Measurements from ENCODE around the gene CLCN7.

Gene CLCN7

DNA sequence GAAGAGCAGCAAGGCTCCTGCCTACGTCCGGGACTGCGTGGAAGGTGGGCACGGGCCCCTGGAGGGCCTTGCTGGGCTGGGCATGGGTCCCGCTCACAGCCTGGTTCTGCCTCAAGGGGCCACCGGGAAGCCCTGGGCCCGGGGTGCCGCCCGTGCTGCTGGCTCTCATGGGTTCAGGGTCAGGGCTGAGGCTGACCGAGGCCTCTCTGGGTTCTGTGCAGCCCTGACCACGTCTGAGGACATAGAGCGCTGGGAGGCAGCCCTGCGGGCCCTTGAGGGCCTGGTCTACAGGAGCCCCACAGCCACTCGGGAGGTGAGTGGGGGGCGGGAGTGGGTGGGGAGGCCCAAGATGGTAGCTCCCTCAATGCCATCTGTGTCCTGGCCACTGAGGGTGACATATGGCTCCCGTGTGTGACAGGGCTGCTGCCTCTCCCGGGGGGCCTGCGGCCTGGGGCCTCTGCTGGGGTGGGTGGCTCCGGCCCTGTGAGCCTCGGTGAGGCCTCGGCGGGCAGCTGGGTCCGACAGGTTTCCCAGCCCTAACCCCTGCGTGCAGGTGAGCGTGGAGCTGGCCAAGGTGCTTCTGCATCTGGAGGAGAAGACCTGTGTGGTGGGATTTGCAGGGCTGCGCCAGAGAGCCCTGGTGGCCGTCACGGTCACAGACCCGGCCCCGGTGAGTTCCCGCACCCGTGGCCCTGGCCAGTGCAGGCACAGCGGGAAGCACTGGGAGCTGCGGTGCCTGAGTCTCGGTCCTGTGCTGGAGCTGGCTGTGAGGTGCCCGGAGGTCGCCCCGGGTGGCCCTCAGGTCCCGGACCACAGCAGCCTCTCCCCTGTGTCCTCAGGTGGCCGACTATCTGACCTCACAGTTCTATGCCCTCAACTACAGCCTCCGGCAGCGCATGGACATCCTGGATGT, 27.5 kb upstream of the CLCN7 start:
- H3K9me3 ChIP-seq (ENCODE audit: control insufficient read depth, low read length), result no peaks in the 10 kb centered on the region

DNA sequence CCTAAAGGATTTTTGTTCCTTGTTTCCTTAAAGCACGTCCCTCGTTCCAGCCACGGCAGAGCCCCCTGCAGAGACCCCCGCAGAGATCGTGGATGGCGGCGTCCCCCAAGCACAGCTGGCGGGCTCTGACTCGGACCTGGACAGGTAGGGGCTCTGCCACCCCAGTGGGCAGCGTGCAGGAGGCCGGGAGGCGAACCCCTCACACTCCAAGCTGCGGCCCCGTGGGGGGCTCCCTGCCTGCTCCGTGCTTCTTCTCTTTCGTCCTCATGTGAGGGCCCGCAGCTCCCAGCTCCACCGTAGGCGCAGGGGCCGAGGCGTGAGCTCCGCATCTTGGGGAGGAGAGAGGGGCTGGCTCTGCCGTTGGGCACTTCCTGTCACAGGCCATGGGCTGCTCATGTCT, 26.8 kb upstream of the CLCN7 start:
- WGBS, 2 experiments, result 96% methylated on average over 23 of the region's 23 CpGs
- no peaks in the 10 kb centered on the region for H3K27me3 ChIP-seq (ENCODE audit: control insufficient read depth, insufficient read depth, low read length, poor library complexity, severe bottlenecking)
- H3K9me3 ChIP-seq (ENCODE audit: control insufficient read depth, low read length), result no peaks in the 10 kb centered on the region
- H3K4me1 ChIP-seq (ENCODE audit: control insufficient read depth, insufficient read depth, low read length), result no peaks in the 10 kb centered on the region
- no peak overlapping the region for H3K4me3 ChIP-seq (ENCODE audit: insufficient read depth, low read depth, low read length)
- no peak overlapping the region for H3K27ac ChIP-seq (ENCODE audit: insufficient read depth, low read depth, low read length, poor library complexity, severe bottlenecking)
- peaks cover 31% of the 10 kb centered on the region for H3K36me3 ChIP-seq (ENCODE audit: control insufficient read depth, insufficient read depth, low read length)

More for the DNA sequence above, 27.5 kb upstream of the CLCN7 start:
- Histone ChIP-seq H3K4me3 (ENCODE audit: insufficient read depth, low read depth, low read length) (no peak overlapping the region), H3K4me1 (ENCODE audit: control insufficient read depth, insufficient read depth, low read length) (no peaks in the 10 kb centered on the region), H3K27ac (ENCODE audit: insufficient read depth, low read depth, low read length, poor library complexity, severe bottlenecking) (no peak overlapping the region), H3K36me3 (ENCODE audit: control insufficient read depth, insufficient read depth, low read length) (peaks cover 24% of the 10 kb centered on the region), H3K27me3 (ENCODE audit: control insufficient read depth, insufficient read depth, low read length, poor library complexity, severe bottlenecking) (no peaks in the 10 kb centered on the region)
- WGBS, 2 experiments, result 96% methylated on average over 42 of the region's 42 CpGs

DNA sequence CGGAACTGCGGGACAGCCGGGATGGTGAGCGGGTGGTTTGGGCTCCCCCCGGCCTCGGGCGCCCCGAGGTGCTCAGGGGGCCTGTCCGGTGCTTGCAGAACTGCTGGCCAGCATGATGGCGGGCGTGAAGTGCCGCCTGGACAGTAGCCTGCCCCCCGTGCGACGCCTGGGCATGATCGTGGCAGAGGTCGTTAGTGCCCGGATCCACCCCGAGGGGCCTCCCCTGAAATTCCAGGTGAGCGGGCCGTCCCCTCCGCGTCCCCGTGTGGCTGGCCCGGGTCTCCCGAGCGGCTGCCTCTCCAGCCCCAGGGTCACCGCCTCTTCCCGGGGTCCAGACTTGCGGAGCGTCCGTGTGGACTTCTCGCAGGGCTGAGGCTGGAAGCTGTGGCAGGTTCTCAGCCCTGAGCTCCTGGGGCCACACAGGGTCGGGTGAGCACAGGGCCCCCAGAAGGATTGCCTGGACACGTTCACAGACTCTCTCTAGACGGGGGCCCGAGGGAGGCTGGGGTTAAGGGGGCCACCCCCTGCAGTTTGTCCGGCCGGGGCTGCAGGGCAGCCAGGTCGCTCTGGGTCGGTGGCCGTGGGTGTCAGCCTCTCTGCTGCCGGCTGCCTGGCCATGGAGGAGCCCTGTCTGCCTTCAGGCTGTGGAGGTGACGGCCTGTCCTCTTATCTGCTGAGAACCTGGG, 25.8 kb upstream of the CLCN7 start:
- Histone ChIP-seq H3K27ac (ENCODE audit: insufficient read depth, low read depth, low read length, poor library complexity, severe bottlenecking) (no peak overlapping the region), H3K36me3 (ENCODE audit: control insufficient read depth, insufficient read depth, low read length) (peaks cover 36% of the 10 kb centered on the region), H3K9me3 (ENCODE audit: control insufficient read depth, low read length) (no peaks in the 10 kb centered on the region), H3K27me3 (ENCODE audit: control insufficient read depth, insufficient read depth, low read length, poor library complexity, severe bottlenecking) (no peaks in the 10 kb centered on the region), H3K4me1 (ENCODE audit: control insufficient read depth, insufficient read depth, low read length) (no peaks in the 10 kb centered on the region), H3K4me3 (ENCODE audit: insufficient read depth, low read depth, low read length) (no peak overlapping the region)
- WGBS, 2 experiments, result 96 to 97% methylated on average over 44 of the region's 44 CpGs

DNA sequence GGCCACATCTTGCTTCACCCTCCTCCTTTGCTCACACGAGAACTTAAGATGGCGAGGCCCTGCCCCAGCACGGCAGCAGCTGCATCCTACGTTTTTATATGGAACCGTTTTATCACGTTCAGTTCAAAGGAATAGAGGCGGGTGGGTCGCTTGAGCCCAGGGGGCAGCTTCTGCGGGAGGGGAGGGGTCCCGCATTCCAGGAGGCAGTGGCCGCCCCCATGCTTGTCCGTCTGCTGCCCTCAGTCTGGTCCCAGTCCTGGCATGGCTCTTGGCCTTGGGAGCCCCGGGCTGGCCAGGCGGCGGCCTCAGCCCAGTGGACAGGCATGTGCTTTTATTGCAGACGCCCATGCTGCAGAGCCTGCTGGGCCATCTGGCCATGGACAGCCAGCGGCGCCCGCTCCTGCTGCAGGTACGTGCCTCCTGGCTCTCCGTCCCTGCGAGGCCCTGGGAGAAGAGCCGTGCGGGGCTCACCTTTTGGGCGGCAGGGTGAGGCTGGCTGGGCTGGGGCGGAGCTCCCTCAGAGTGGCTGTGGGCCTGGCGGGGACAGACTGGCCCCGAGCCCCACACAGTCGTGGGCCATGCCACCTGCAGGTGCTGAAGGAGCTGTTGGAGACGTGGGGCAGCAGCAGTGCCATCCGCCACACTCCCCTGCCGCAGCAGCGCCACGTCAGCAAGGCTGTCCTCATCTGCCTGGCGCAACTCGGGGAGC, 25.1 kb upstream of the CLCN7 start:
- no peaks in the 10 kb centered on the region for H3K4me1 ChIP-seq (ENCODE audit: control insufficient read depth, insufficient read depth, low read length)
- H3K4me3 ChIP-seq (ENCODE audit: insufficient read depth, low read depth, low read length), result no peak overlapping the region
- H3K27me3 ChIP-seq (ENCODE audit: control insufficient read depth, insufficient read depth, low read length, poor library complexity, severe bottlenecking), result no peaks in the 10 kb centered on the region
- H3K27ac ChIP-seq (ENCODE audit: insufficient read depth, low read depth, low read length, poor library complexity, severe bottlenecking), result no peak overlapping the region
- no peaks in the 10 kb centered on the region for H3K9me3 ChIP-seq (ENCODE audit: control insufficient read depth, low read length)
- peaks cover 42% of the 10 kb centered on the region for H3K36me3 ChIP-seq (ENCODE audit: control insufficient read depth, insufficient read depth, low read length)
- WGBS, 2 experiments, result 96% methylated on average over 36 of the region's 36 CpGs

DNA sequence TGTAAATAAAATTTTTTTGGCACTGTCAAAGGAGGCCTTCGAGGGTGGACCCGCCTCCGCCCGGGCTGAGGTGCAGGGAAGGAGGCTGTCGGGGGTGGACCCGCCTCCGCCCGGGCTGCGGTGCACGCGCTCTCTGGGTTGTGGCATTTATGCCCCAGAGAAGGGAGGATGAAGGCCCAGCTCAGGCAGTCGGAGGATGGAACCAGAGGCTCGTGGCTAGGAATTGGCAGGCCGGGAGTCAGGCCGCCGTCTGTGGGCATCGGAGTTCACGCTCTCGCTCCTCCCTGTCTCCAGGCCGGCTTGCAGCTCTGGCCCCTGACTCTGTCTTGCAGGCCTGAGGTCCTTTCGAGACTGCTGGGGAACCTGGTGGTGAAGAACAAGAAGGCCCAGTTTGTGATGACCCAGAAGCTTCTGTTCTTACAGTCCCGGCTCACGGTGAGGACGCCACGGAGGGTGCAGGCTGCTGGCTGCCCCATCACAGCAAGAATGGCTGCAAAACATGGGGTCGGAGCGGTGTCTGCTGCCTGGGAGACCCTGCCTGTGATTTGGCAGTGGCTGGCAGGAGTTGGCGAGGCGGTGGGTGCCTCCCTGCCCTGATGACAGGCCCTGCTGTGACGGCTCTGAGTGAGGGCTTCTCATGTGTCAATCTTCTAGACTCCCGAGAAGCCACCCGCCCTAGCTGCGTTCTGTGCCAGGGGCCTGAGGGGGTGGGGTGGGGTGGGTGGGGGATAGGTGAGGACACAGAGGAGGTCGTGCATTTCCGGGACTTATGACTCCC, 24.3 kb upstream of the CLCN7 start:
- Histone ChIP-seq H3K9me3 (ENCODE audit: control insufficient read depth, low read length) (no peaks in the 10 kb centered on the region), H3K27ac (ENCODE audit: insufficient read depth, low read depth, low read length, poor library complexity, severe bottlenecking) (no peak overlapping the region), H3K4me1 (ENCODE audit: control insufficient read depth, insufficient read depth, low read length) (peaks cover 6% of the 10 kb centered on the region), H3K36me3 (ENCODE audit: control insufficient read depth, insufficient read depth, low read length) (peaks cover 45% of the 10 kb centered on the region), H3K4me3 (ENCODE audit: insufficient read depth, low read depth, low read length) (no peak overlapping the region), H3K27me3 (ENCODE audit: control insufficient read depth, insufficient read depth, low read length, poor library complexity, severe bottlenecking) (no peaks in the 10 kb centered on the region)
- WGBS, 2 experiments, result 96% methylated on average over 35 of the region's 35 CpGs

DNA sequence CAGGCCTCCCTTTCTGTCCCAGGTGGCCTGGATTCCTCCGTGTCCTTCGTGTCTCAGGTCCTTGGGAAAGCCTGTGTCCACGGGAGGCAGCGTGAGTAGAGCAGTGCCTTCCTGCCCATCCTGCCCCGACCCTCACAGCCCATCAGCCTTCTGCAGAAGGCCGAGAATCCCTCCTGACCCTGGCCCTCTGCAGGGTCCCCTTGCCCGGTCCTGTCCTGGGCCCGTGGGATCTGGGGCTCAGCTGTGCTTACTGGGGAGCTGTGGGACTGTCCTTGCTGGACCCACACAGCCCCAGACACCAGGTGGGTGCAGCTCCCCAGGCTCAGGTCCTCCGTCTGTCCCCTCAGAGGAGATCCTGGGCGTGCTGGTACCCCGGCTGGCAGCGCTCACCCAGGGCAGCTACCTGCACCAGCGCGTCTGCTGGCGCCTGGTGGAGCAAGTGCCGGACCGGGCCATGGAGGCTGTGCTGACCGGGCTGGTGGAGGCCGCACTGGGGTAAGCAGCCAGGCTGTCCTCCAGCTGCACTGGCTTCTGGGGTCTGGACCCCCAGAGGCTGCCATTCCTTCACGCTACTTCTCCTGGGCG, 22.3 kb upstream of the CLCN7 start:
- Histone ChIP-seq H3K4me1 (ENCODE audit: control insufficient read depth, insufficient read depth, low read length) (peaks cover 9% of the 10 kb centered on the region), H3K4me3 (ENCODE audit: insufficient read depth, low read depth, low read length) (no peak overlapping the region), H3K36me3 (ENCODE audit: control insufficient read depth, insufficient read depth, low read length) (peaks cover 29% of the 10 kb centered on the region), H3K27me3 (ENCODE audit: control insufficient read depth, insufficient read depth, low read length, poor library complexity, severe bottlenecking) (no peaks in the 10 kb centered on the region), H3K9me3 (ENCODE audit: control insufficient read depth, low read length) (no peaks in the 10 kb centered on the region), H3K27ac (ENCODE audit: insufficient read depth, low read depth, low read length, poor library complexity, severe bottlenecking) (no peak overlapping the region)
- WGBS, 2 experiments, result 90 to 92% methylated on average over 21 of the region's 21 CpGs

DNA sequence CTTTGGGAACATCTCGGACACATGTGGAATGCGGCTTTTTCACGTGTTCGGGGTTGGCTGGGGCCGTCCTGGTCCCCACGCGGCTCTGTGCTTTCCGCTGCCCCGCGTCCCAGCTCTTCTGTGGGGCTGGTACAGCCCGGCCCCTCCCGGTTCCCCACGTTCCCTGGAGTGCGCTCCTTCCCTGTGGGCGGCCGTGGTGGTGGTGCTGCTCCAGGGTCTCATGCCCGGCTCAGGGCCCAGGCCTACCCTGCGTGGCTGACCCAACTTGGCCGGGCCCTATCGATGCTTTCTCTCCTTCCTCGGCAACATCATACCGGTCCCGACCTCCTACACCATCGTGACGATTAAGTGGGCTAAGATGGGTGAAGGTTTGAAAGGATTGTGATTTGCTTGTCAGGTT, 21.6 kb upstream of the CLCN7 start:
- Histone ChIP-seq H3K9me3 (ENCODE audit: control insufficient read depth, low read length) (no peaks in the 10 kb centered on the region), H3K4me1 (ENCODE audit: control insufficient read depth, insufficient read depth, low read length) (peaks cover 9% of the 10 kb centered on the region), H3K4me3 (ENCODE audit: insufficient read depth, low read depth, low read length) (no peak overlapping the region), H3K27me3 (ENCODE audit: control insufficient read depth, insufficient read depth, low read length, poor library complexity, severe bottlenecking) (no peaks in the 10 kb centered on the region), H3K36me3 (ENCODE audit: control insufficient read depth, insufficient read depth, low read length) (peaks cover 24% of the 10 kb centered on the region), H3K27ac (ENCODE audit: insufficient read depth, low read depth, low read length, poor library complexity, severe bottlenecking) (no peak overlapping the region)
- WGBS, 2 experiments, result 95 to 96% methylated on average over 25 of the region's 25 CpGs

DNA sequence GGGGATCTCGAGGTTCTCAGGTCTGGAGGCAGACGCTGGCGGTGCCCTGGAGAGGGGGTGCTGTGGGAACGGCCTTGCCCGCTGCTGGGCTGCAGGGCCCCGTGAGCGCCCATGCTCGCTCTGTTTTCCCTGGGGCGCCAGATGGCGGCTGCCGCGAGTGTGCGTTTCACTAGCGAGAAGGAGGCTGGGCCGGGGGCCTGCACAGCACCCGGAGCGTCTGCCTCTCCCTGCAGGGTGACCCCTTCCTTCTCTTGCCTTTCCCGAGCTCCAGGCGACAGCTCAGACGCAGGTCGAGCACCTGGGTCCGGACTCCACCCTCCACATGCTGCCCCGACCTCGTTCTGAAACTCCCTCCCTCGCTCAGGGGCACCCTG, 21.0 kb upstream of the CLCN7 start:
- Histone ChIP-seq H3K27me3 (ENCODE audit: control insufficient read depth, insufficient read depth, low read length, poor library complexity, severe bottlenecking) (no peaks in the 10 kb centered on the region), H3K27ac (ENCODE audit: insufficient read depth, low read depth, low read length, poor library complexity, severe bottlenecking) (no peak overlapping the region), H3K4me3 (ENCODE audit: insufficient read depth, low read depth, low read length) (no peak overlapping the region), H3K4me1 (ENCODE audit: control insufficient read depth, insufficient read depth, low read length) (peaks cover 9% of the 10 kb centered on the region), H3K36me3 (ENCODE audit: control insufficient read depth, insufficient read depth, low read length) (peaks cover 23% of the 10 kb centered on the region), H3K9me3 (ENCODE audit: control insufficient read depth, low read length) (no peaks in the 10 kb centered on the region)
- WGBS, 2 experiments, result 94 to 95% methylated on average over 25 of the region's 25 CpGs

DNA sequence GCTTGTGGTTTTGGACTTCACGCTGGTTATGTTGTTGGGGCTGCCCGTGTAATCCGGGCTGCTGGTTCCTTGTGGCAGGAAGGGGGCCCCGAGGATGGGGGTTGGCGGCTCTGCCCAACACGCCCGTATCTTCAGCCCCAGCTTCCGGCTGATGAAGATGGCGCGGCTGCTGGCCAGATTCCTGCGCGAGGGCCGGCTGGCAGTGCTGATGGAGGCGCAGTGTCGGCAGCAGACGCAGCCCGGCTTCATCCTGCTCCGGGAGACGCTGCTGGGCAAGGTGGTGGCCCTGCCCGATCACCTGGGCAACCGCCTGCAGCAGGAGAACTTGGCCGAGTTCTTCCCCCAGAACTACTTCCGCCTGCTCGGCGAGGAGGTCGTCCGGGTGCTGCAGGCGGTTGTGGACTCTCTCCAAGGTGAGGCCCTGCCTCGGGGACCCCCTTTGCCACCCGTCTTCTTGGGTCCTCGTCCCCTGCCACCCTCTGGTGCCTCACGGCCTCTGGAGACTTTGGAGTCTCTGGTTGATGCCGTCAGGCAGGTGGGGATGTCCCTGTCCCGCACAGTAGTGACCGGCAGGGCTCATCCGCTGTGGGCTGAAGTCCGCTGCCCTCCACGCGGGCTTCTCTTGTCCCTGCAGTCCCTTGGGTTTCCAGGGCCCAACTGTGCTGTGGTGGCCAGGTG, 20.5 kb upstream of the CLCN7 start:
- 97% methylated on average over 39 of the region's 39 CpGs for WGBS, 2 experiments
- H3K4me1 ChIP-seq (ENCODE audit: control insufficient read depth, insufficient read depth, low read length), result peaks cover 9% of the 10 kb centered on the region
- peaks cover 23% of the 10 kb centered on the region for H3K36me3 ChIP-seq (ENCODE audit: control insufficient read depth, insufficient read depth, low read length)
- H3K4me3 ChIP-seq (ENCODE audit: insufficient read depth, low read depth, low read length), result no peak overlapping the region
- no peaks in the 10 kb centered on the region for H3K27me3 ChIP-seq (ENCODE audit: control insufficient read depth, insufficient read depth, low read length, poor library complexity, severe bottlenecking)
- H3K27ac ChIP-seq (ENCODE audit: insufficient read depth, low read depth, low read length, poor library complexity, severe bottlenecking), result no peak overlapping the region
- H3K9me3 ChIP-seq (ENCODE audit: control insufficient read depth, low read length), result no peaks in the 10 kb centered on the region
